ENCODE measurements around the gene FN1.

DNA sequence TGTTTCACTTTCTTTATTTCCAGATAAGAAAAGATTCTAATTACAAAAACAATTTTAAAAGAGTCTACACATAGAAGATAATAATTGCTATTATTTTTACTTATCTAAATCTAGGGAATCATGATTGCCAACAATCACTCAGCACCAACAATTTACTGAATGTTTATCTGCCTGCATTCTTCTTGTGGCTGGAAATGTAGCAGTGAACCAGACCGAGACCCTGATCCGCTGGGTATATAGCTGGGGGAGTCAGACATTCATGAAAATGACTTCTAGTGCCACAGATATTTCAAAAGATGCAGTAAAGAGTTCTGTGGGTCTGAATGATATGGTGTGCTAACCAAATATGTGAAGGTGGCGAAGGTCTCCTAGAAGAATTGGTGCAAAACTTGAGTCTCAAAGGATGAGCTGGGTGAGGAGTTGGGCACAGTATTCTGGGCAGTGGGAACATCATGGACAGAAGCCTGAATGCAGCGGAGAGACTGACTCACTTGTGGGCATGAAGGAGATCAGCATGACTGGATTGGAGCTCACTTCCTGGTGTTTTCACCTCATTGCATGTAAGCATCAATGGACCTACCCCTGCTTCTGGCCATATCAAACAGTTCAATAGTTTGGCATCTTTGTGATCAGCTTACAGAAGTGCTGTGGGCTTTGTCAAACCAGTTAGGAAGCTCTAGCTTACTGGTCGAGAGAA is 26.1 kb upstream of the FN1 start:
- TF ChIP-seq, protein P1, sequence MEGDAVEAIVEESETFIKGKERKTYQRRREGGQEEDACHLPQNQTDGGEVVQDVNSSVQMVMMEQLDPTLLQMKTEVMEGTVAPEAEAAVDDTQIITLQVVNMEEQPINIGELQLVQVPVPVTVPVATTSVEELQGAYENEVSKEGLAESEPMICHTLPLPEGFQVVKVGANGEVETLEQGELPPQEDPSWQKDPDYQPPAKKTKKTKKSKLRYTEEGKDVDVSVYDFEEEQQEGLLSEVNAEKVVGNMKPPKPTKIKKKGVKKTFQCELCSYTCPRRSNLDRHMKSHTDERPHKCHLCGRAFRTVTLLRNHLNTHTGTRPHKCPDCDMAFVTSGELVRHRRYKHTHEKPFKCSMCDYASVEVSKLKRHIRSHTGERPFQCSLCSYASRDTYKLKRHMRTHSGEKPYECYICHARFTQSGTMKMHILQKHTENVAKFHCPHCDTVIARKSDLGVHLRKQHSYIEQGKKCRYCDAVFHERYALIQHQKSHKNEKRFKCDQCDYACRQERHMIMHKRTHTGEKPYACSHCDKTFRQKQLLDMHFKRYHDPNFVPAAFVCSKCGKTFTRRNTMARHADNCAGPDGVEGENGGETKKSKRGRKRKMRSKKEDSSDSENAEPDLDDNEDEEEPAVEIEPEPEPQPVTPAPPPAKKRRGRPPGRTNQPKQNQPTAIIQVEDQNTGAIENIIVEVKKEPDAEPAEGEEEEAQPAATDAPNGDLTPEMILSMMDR (IDR thresholded peaks at IDR 0.05): no peak
- no peak for TF ChIP-seq POLR2A (IDR thresholded peaks at IDR 0.05)
